ENCODE data around the gene PLEKHA6.

Gene PLEKHA6

DNA sequence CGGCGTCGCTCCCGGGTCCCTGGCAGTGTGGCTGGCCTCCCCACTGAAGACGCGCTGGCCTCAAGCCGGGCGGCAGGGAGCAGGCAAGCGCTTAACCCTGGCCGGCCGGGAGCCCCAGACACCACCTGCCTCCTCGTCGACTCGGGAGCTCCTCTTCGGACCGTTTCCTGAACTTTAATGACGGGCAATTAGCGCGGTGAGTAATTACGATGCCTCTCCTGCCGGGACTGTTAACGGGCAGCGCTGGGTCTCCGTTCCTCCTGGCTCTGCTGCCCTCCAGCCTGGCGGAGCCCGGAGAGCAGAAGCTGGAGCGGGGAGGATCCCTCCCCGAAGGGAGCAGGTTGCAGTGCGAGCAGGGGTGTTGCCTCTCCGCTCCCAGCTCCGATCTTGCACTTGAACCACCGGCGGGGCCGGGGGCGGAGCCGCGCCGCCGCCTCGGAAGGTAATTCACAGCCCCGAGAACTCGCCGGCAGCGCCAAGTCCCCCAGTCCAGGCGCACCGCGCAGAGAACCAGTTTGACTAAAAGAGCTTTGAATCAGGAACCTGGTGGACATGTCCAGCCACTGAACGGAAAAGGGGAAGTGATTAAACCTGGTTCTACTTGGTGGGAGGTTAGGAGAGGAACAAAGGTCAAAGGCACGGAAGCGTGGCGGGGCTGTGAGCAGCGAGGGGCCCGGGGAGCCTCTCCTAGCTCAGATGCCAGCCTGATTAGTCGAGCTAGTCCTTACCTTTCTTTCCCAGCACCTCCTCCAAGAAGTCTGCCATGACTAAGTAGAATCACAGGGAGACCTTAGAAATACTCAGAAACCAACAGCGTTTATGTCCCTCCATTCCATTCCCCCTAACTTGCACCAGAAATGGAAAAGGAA is 18.3 kb upstream of the PLEKHA6 start:
- DNase-seq = peak; percentile 67 to 70

DNA sequence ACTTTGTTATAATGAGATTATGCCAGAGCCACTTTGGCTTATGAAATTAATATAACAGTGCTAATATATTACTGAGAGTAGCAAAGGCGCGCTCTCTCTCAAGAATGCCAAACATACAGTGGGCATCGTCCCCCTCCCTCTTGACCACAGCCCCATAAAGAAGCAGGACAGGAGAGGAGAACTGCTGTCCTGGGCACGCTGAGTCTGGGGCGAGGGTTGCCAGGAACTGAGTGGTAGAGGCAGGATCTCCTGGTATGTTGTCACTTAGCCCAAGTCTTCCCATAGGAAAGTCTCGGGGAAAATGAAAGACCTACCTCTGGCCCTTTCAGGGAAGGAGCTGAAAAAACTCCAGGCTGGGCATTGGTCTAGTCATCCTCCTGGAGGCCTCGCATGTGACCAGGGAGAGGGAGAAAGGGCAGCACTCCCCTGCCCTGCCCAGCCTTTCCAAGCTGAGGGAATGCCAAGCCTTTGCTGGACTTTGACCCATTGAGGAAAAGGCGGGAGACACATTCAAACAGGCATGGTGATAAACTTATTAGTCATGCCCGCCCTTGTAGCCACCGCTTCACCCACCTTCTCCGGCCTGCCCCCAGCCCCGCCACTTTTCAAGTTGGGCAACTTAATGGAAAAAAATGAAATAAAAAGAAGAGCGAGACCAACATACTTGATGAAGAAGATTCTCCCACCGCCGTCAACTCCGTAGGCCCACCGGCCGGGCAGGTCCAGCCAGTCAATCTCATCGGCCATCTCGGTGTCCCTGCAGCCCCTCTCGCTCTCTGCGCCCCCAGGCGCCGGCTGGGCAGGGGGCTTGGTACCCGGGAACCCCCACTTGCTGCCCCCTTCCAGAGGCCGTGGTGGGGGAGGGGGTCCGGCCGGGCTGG is 17.4 kb upstream of the PLEKHA6 start:
- DNase-seq = no peak

DNA sequence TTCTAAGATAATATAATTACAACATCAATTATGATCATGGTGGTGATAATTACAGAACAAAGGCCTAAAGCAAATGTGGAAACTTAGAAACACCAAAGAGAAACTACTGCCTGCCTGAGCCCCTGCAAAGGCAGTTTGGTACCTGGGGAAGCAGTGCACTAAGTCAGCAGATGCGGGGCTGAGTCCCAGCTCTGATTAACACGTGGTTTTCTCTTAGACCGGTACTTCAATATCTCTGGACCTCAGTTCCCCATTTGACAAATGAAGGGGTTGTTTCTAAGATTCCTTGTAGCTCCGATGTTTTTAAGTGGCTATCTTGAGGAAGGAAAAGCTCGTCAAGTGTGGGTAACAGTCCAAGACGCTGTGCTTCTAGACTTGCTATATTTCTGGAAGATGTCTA is 16.7 kb upstream of the PLEKHA6 start:
- DNase-seq = no peak

DNA sequence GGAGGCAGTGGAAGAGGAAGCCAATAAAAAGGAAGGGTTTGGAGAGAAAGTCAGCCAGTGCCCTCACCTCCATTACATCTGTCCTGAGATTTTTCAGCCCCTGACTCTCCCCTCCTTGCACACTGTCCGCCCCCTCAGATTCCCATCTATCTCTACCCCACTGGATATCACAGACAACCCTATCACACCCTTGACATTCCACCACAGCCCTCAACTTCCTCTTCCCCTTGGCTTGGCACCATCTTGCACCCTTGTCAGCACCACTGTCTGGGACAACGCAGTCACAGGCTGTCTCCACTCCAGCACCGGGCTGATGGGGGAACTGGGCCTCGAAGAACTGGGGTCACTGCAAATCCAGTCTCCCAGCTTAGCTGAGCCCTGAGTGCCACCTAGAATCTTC is 14.2 kb upstream of the PLEKHA6 start:
- DNase-seq = no peak

DNA sequence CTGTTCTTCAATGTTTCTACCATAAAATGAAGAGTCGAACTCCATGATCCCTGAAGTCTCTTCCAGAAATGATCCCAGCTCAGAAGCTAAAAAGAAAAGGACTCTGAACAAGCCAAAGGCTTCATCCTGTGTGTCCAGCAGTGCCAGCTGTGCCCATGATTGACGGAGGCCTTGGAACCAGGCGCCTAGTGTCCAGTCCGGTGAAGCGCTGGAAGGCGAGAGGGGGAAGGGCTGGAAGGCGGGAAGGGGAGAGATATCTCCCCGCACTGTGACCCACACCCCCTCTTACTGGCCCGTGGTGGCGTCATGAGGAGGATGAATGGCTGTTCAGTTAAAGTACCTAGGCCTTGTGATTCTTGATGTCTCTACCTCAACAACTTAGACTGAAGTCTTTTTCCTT is 10.4 kb upstream of the PLEKHA6 start:
- DNase-seq = no peak

DNA sequence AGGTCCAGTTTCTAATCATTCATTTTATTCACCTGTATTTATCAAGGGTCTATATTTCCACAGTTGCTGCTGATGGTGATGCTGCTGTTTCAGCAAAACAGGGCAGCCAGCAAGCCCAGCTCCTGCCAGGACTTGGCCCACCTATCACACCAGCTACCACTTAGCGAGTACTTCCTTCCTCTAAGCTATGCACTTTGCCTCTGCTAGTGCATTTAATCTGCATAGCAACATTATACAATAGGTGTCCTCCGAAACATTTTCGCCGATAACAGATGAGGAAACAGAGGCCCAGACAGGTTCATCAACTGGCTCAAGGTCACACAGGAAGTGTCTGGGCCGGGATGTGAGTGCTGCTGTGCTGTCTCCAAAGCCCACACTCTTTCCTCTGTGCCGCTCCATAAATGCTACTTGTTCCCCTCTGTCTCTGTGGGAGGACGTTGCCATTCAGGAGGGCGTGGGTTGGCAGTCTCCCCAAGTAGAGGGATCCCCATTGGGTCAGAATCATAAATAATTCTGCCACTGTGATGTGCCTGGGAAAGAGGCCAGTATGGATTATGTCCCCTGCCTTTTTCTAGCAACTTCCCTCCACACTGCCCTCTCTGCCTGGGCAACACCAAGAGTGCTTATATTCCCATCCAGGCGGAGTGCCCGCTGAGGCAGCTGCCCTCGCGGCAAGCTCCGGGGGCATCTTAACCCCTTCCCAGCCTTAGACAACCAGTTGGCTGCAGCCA is 9.4 kb upstream of the PLEKHA6 start:
- no peak for DNase-seq

DNA sequence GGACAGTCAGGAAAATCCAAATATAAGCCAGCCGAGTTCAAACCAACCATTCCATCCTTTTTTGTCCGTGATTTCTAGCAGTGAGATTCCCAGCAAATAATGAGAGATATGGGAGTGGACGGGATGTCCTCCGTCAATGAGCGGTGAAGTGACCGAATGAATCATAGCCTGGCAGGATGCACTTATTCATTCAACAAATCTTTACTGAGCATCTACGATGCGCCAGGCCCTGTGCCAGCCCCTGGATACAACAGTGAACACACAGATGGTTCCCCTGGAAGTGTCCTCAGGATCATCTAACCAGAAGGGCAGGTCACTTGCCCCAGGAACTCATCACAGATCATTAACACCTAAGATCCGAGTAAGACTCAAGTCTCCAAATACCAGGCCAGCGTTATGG is 8.2 kb upstream of the PLEKHA6 start:
- no peak for DNase-seq

DNA sequence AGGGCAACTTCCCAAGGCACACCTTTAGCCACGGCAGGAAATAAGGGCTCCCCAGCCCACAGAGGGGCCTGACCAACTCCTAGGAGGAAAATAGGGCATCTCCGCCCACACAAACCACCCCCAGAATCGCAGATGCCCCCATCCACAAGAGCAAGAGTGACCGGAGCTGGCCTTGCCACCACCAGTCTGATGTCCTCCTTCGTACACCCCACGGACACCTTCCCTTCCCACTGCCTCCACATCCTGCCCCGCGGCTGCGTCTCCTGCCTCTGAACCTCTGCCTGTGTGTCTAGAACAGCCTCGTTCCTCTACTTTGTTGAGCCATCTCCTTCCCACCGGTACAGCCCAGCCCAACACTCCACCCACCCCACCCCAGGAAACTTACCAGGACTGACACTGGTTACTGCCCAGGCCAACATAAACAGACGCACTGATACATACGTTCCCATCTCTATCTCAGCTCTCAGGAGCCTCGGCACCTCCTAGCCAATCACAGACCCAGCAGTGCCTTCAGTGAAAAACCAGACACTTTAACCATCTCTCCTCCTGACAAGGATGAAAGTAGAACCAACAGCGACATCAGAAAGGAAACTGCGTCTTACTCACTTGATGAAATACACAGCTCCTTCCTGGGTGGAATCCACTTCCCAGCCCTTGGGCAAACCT is 7.6 kb upstream of the PLEKHA6 start:
- DNase-seq = no peak

DNA sequence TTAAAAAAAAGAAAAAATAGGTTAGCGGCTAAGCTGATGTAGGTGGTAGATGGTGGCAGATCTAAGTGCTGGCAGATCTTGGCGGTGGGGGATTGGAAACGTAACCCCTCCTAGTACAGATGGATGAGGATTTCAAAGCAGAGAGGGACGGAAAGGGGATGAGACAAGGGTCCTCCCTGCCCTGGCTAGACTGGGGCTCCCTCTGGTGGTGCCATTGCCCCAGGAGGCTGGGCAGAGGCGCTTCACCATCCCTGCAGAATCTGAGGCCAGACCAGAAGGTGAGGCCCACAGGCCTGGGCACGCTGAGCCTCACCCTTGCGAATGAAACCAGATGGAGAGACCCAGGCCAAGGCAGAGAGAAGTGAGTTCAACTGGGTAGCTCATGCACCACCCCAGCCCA is 7.0 kb upstream of the PLEKHA6 start:
- peak; percentile 43 to 53 for DNase-seq

DNA sequence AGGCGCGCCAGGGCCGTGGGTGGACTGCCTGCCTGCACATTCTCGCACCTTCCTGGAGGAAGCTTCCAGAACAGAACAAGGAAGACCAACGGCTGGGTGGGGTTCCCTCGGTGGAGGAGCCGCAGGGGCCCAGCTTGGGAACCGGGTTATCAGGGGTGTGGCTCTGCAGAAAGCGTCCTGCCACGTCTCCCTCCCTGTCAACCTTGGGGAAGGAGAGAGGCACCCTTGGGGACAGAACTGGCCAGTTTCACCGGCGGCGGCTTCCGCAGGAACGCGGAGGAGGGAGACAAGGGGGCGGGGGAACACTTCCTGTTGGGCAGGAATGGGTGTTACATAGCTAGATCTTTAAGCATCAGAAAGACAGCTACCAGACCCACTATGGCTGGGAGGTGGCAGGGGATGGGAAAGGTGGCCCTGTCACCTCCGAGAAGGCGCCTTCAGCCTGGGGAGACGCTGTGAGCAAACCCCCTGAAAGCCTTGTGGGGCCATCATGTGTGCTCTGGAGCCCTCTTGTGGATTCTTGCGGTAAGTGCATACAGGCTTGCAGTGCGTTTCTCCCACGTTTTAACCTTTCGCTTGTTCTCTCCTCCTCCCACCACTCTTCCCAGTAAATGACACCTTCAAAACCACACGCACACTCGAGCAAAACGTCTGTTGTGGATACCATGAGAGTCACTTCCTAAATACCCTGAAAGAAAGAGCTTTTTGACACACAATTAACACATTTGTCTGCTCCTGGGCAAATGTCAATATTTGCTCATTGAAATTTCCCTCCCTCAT is 3.8 kb upstream of the PLEKHA6 start:
- DNase-seq = peak; percentile 84 to 87

DNA sequence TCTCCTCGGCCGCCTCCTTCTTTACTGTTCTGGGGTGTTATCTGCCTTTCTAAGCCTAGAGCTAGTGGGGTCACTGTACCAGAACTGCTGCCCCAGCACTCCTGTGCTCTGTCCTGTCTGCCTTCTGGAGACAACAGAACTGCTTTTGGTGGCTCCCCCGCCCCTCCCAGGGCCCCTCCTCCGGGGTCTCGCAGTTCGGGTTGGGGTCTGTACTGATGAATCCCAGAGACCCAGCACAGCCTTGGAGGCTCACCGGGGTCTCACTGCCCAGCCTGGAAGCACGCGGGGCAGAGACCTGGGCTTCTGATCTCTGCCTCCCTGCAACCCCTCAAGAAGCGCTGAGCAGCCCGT is 3.2 kb upstream of the PLEKHA6 start:
- DNase-seq = no peak

DNA sequence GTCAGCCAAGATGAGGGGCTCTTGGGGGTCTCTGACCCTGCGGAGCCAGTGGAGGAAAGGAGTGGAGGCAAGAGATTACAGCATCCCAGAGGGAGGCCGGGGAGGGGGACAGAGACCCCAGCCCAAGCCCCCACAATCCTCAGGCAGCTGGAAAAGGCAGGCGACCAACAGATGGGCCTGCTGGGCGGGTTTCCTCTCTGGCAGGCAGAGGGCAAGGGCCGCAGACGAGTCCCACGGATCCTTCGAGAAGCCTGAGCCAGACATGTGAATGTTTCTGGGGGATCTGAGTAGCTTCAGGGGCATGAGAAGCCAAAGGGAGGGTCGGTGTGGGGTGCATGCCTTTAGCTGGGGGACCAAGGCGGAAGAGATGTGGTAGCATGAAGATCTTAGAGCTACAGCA is 2.1 kb upstream of the PLEKHA6 start:
- DNase-seq = no peak

DNA sequence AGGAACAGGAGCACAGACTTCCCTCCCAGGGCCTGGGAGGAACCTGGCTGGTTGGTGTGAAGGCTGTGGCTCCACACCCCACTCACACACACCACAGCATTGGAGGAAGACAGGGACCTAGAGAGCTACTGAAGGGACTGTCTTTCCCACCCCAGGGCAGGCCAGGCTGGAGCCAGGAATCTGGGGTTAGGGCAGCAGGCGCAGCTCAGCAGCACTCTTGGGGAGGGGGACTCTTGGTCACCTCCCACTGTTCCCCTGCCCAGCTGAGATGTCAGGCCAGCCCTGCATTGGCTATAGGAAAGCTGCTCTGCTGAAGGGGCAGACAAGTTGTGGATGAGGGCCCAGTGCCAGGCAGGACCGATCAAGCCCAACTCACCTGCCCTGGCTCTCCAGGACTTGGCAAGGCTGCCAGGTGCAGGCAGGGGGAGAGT is 1.6 kb upstream of the PLEKHA6 start:
- DNase-seq = no peak

DNA sequence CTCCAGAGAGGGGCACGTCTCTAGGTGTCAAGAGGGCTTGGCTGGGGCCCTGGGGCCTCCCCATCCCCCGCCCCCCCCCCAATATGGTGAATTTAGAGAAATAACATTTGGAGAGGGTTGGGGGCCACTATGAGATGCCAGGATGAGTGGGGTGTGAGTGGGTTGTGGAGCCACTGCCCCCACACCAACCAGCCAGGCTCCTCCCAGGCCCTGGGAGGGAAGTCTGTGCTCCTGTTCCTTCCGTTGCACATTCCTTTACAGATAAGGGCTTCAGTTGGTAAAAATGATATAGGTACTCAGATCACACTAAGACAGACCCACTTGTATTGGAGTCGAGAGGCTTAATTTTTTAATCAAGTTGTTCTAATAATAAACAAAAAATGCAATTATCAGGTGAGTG is 585 bp upstream of the PLEKHA6 start:
- DNase-seq = no peak

DNA sequence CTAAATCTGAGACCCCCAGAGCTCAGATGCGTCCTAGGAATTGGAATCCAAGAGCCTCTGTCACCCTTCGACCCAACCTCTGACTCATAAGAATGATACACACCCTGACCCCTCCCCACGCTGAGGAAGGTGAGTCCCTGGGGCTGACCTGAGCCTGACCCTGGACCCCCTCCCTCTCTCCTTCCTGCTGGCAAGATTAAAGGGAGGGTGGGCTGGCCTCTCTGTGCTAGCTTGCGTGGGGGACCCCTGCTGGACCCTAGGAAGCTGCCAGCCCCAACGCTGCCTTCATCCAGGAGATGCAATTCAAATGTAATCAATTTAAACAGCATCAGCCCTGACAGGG is 627 bp downstream of the PLEKHA6 start:
- DNase-seq = no peak

DNA sequence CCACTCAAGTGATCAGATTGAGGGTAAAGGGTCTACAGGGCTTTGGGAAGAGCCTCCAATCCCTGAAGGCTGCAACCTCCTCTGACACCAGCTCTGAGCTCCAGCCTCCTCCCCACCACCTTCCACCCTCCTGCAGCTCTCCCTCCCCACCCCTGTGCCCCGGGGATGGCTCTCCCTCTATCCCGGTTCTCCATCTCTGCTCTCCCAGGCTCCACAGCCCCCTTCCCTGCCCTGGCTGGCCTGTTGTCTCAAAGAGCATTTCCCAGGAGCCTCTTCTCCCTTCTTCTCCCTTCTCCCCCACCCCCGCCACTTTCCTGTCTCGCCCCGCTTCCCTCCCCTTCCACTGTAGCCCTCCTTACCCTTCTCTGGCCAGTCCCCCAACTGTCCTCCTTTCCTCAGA is 1.1 kb downstream of the PLEKHA6 start:
- no peak for DNase-seq

DNA sequence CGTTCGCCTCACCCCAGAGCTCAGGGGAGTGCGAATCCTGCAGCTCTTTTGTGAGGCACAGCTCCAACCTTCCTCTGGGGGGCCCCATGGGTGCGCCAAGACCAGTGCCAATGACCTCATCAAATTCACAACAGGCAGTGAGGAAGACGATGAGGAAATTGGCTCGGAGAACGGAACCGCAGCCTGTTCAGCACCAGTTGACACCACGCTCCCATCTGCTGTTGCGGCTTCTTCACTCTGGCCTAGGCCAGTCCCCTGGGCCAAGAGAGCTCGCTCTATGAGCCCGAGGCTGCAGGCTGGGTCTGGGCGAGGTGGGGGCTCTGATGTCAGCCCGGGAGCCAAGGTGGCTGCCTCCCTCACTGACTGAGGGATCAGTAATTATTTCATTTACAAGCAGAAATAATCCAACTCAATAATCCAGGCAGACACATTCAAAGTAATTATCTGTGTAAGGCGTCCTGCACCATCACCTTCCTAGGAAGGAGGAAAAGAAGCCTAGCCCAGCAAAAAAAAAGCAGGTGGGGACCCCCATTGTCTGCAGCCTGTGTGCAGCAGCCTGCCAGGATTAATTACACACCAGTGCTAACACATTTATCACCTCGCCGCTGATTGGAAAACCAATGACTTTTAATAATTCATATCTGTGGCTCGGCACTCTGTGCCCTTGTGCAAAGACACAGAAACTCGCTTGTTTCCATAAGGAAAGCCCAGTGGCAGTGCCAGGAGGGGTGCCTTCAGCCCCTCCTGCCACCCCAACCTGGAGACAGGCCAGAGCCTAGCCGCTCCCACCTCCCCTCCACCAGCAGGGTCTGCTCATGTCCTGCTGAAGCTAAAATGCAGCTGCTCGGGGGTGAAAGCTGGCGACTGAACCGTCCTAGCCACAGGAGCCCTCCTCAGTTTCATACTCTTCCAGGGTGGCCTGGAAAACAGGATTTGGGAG is 1.9 kb downstream of the PLEKHA6 start:
- DNase-seq = no peak

DNA sequence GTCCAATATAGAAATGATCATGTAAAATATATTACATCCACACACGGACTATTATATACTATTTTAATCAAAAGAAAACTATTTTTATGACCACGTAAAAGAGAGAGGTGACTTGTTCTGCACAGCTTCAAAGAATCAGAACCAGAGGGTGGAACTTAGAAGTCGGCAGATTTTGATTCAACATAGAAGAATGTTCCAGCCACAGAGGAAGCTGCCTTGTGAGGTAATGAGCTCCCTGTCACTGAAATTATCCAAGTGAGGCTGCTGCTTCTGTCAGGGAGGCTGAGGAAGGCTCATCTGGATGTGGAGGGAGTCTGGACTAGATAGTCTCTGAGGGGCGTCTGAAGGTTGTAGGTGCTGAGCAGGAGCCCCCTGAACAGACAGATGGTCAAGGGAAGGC is 2.7 kb downstream of the PLEKHA6 start:
- no peak for DNase-seq

DNA sequence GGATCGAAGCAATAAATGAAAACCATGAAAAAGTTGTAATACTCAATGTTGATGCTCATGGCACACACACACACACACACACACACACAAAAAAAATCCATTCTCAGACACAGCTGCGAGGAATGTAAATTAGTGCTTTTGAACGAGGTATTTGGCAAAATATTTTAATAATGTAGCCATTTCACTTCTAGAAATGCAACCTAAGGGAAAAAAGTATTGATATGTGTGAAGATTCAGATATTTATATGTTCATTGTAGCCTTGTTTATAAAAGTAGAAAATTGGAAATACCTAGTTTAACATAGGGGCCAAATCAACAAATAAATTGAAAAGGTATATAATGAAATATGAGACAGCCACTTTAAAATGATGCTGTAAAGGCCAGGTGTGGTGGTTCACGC is 3.8 kb downstream of the PLEKHA6 start:
- no peak for DNase-seq

DNA sequence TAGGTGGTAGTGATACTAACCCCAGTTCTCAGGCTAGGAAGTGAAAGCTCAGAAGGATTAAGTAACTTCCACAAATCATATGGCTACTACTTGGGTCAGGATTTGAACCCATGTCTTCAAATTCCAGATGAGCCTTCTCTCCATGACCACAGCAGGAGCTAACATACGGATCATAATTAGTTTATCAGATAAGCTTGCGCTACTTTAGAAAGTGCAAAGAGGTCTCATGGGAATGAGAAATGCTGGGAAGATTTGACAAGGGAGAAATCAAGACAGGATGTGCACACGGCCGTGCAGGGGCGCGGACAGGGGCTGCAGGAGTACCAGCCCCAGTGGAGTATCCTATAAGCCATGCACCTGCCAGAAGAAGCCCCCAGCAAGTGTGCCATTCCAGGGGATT is 5.2 kb downstream of the PLEKHA6 start:
- DNase-seq = no peak

Data from activated T-cell treated with anti-CD3 and anti-CD28 coated beads, Interleukin-2, amount 50 U/mL, for 48 hours (primary cell).